GM23338 (cell line): ENCODE results near the gene SSU72. TPM values are rescaled to one million over a fixed set of nuclear protein-coding genes. Genes with fewer than 3 reads are reported as not detected.

Source experiments
- ATAC-seq: fragments of 200-7000 bp; cut with Tn5 transposase; 3 replicates; pipeline ENCODE4 v1.9.1; 2020
- DNase-seq: peaks from one replicate; pipeline ENCODE4 v3.0.0-alpha.2; 2015; ENCODE audit warnings: low spot score
- H2AFZ ChIP-seq: fragments of 200-600 bp; sonication (generic); 2 replicates; pipeline ENCODE4 v1.8.0; 2016; ENCODE audit warnings: antibody characterized with exemption, mild to moderate bottlenecking, moderate library complexity
- H3F3A ChIP-seq: fragments of 200-600 bp; sonication (generic); replicated peaks from 2 replicates; pipeline ENCODE4 v1.8.0; 2017; ENCODE audit warnings: antibody characterized with exemption, mixed run types, low read depth
- H3K27ac ChIP-seq: fragments of 200-600 bp; sonication (generic); 2 replicates; pipeline ENCODE4 v1.6.1; 2016; ENCODE audit warnings: low read depth
- H3K27me3 ChIP-seq: fragments of 200-600 bp; sonication (generic); 2 replicates; pipeline ENCODE4 v1.8.0; 2016; ENCODE audit warnings: mild to moderate bottlenecking, mixed run types, moderate library complexity; ENCODE audit not compliant: insufficient read depth
- H3K36me3 ChIP-seq: fragments of 200-600 bp; sonication (generic); 2 replicates; pipeline ENCODE4 v1.8.0; 2016; ENCODE audit warnings: mild to moderate bottlenecking; ENCODE audit not compliant: insufficient read depth
- H3K4me1 ChIP-seq: fragments of 200-600 bp; sonication (generic); 2 replicates; pipeline ENCODE4 v1.8.0; 2016; ENCODE audit warnings: mild to moderate bottlenecking, moderate library complexity; ENCODE audit not compliant: insufficient read depth
- H3K4me2 ChIP-seq: fragments of 200-600 bp; sonication (generic); 2 replicates; pipeline ENCODE4 v1.7.1; 2017; ENCODE audit warnings: mixed run types
- H3K4me3 ChIP-seq: fragments of 200-600 bp; sonication (generic); 2 replicates; pipeline ENCODE4 v1.6.1; 2016; ENCODE audit warnings: mixed run types
- H3K79me2 ChIP-seq: fragments of 200-600 bp; sonication (generic); replicated peaks from 2 replicates; pipeline ENCODE4 v1.8.0; 2017; ENCODE audit warnings: mild to moderate bottlenecking; ENCODE audit not compliant: insufficient read depth
- H3K9me2 ChIP-seq: fragments of 200-600 bp; sonication (generic); 2 replicates; pipeline ENCODE4 v1.8.0; 2017; ENCODE audit not compliant: insufficient read depth
- H4K20me1 ChIP-seq: fragments of 200-600 bp; sonication (generic); replicated peaks from 2 replicates; pipeline ENCODE4 v1.8.0; 2017; ENCODE audit warnings: mild to moderate bottlenecking; ENCODE audit not compliant: insufficient read depth
- H3K27ac Mint-ChIP-seq: 2 replicates; pipeline ENCODE4 v1.8.0; 2020; ENCODE audit warnings: inconsistent platforms, mild to moderate bottlenecking, moderate library complexity, mixed read lengths
- H3K27me3 Mint-ChIP-seq: 3 replicates; pipeline ENCODE4 v1.8.0; 2022; ENCODE audit warnings: low read depth, mild to moderate bottlenecking, moderate library complexity, mixed read lengths, inconsistent platforms; ENCODE audit not compliant: insufficient read depth, poor library complexity
- H3K36me3 Mint-ChIP-seq: 3 replicates; pipeline ENCODE4 v1.8.0; 2021; ENCODE audit warnings: low read depth, mild to moderate bottlenecking, inconsistent platforms, moderate library complexity, mixed read lengths
- H3K4me1 Mint-ChIP-seq: 3 replicates; pipeline ENCODE4 v1.8.0; 2020; ENCODE audit warnings: mild to moderate bottlenecking, inconsistent platforms, mixed read lengths
- H3K4me3 Mint-ChIP-seq: 3 replicates; pipeline ENCODE4 v1.8.0; 2021; ENCODE audit warnings: moderate library complexity, mild to moderate bottlenecking, inconsistent platforms, mixed read lengths
- H3K9me3 Mint-ChIP-seq: 3 replicates; pipeline ENCODE4 v1.8.0; 2020; ENCODE audit warnings: moderate library complexity, mild to moderate bottlenecking, inconsistent platforms, mixed read lengths
- CREB1 ChIP-seq: fragments of 250-450 bp; sonication (Bioruptor Pico); IDR thresholded peaks from 2 replicates; pipeline ENCODE4 v1.5.0; 2020; ENCODE audit warnings: low read depth, mild to moderate bottlenecking, moderate library complexity
- CTCF ChIP-seq, 2 experiments: fragments of 200-600 bp in 1 of 2; sonication (generic) in 1 of 2; conservative IDR thresholded peaks; 2 replicates each; pipeline versions ENCODE4 v1.5.1 to v1.6.1; 2016 to 2017; ENCODE audit warnings: antibody characterized with exemption in 2 of 2, low read depth in 2 of 2, mild to moderate bottlenecking in 2 of 2, moderate library complexity in 1 of 2
- EZH2 ChIP-seq: fragments of 200-600 bp; sonication (generic); IDR thresholded peaks from one replicate; pipeline ENCODE4 v1.8.0; 2017; ENCODE audit warnings: antibody characterized with exemption, mild to moderate bottlenecking, low read depth; ENCODE audit not compliant: unreplicated experiment
- EZH2phosphoT487 ChIP-seq: fragments of 200-600 bp; sonication (generic); IDR thresholded peaks from one replicate; pipeline ENCODE4 v1.8.1; 2018; ENCODE audit warnings: antibody characterized with exemption; ENCODE audit not compliant: unreplicated experiment
- JUNB ChIP-seq: IDR thresholded peaks from one replicate; pipeline ENCODE4 v1.6.1; 2016; ENCODE audit warnings: antibody characterized with exemption; ENCODE audit not compliant: unreplicated experiment
- POLR2AphosphoS5 ChIP-seq: IDR thresholded peaks from 2 replicates; pipeline ENCODE4 v1.6.1; 2016; ENCODE audit warnings: antibody characterized with exemption, low read depth
- REST ChIP-seq: IDR thresholded peaks from one replicate; pipeline ENCODE4 v1.6.1; 2018; ENCODE audit warnings: antibody characterized with exemption; ENCODE audit not compliant: unreplicated experiment
- ZNF331 ChIP-seq: fragments of 250-450 bp; sonication (Bioruptor Pico); IDR thresholded peaks from 2 replicates; pipeline ENCODE4 v1.5.0; 2020; ENCODE audit warnings: low read depth, mild to moderate bottlenecking, moderate library complexity
- ZNF462 ChIP-seq: fragments of 250-450 bp; sonication (Bioruptor Pico); IDR thresholded peaks from 2 replicates; pipeline ENCODE4 v1.5.0; 2020; ENCODE audit warnings: mild to moderate bottlenecking, moderate library complexity
- polyA plus RNA-seq: library from polyadenylated mRNA; unstranded; fragments of >200 nt; fragmentation: Nextera tagmentation; extraction: Ambion mirVana; gene quantifications from 2 replicates; pipeline ENCODE4 v1.2.1, GENCODE V29; 2016
- total RNA-seq: library from RNA; depleted of rRNA; stranded (reverse); fragments of >200 nt; shearing (Covaris generic); gene quantifications from 2 replicates; pipeline ENCODE4 v1.2.3, GENCODE V29; 2014

Gene SSU72
- total and polyA plus RNA-seq, 2 experiments from 2014 or later = 148 to 248 TPM

- Mint-ChIP-seq H3K27ac (no peak overlapping the region), H3K4me1 (peaks cover 11% of the 10 kb centered on the region), H3K4me3 (no peak overlapping the region), H3K36me3 (no peaks in the 10 kb centered on the region), H3K27me3 (peaks cover 48% of the 10 kb centered on the region), H3K9me3 (no peaks in the 10 kb centered on the region)
- Histone ChIP-seq H3K4me1 (no peaks in the 10 kb centered on the region; the same call in 1 of the 2 replicates), H3K36me3 (no peaks in the 10 kb centered on the region), H4K20me1 (no peaks in the 10 kb centered on the region), H3K4me3 (no peak overlapping the region), H3K79me2 (no peaks in the 10 kb centered on the region), H3K9me2 (no peaks in the 10 kb centered on the region), H3F3A (peaks cover 5% of the 10 kb centered on the region; the same call in 1 of the 2 replicates), H3K27ac (no peak overlapping the region), H2AFZ (no peak overlapping the region), H3K27me3 (peaks cover 34% of the 10 kb centered on the region), H3K4me2 (no peak overlapping the region)
- ATAC-seq (no peak), DNase-seq (no peak)
- TF ChIP-seq EZH2phosphoT487 (no peak), ZNF331 (no peak), JUNB (no peak), CTCF (conservative IDR thresholded peaks at IDR 0.05; ENCODE audit: low read depth in 2 of 2) (no peak)
Observed at GRCh38 chr1:1602304-1602967, 27.8 kb upstream of the SSU72 start.

GRCh38 chr1:1601564-1602303 lies 27.1 kb upstream of the SSU72 start:
- Mint-ChIP-seq H3K27me3 (peaks cover 48% of the 10 kb centered on the region), H3K9me3 (no peaks in the 10 kb centered on the region), H3K4me3 (no peak overlapping the region)
- TF ChIP-seq POLR2AphosphoS5 (no peak), CREB1 (CRISPR knock-in tag) (no peak), EZH2 (no peak), ZNF462 (CRISPR knock-in tag) (no peak), REST (no peak)

More at GRCh38 chr1:1601564-1602303, 27.1 kb upstream of the SSU72 start:
- H3K4me1 Mint-ChIP-seq = peaks cover 11% of the 10 kb centered on the region; the same call in 2 of the 3 replicates
- Histone ChIP-seq H3K4me3 (no peak overlapping the region), H3K4me2 (no peak overlapping the region), H2AFZ (no peak overlapping the region), H3K79me2 (no peaks in the 10 kb centered on the region), H3K36me3 (no peaks in the 10 kb centered on the region), H3K4me1 (no peaks in the 10 kb centered on the region; the same call in 1 of the 2 replicates), H3K27me3 (peaks cover 34% of the 10 kb centered on the region), H3K27ac (no peak overlapping the region), H3F3A (peaks cover 5% of the 10 kb centered on the region; the same call in 1 of the 2 replicates), H4K20me1 (no peaks in the 10 kb centered on the region), H3K9me2 (no peaks in the 10 kb centered on the region)
- H3K36me3 Mint-ChIP-seq = no peaks in the 10 kb centered on the region
- H3K27ac Mint-ChIP-seq = no peak overlapping the region
- ATAC-seq (no peak), DNase-seq (no peak)
